Measurements from ENCODE around the gene NTF4.
"Not testable (repeated sequence)": the region's sequence is repeated elsewhere in the genome, so short reads cannot be mapped to it uniquely, and the experiment has no call there.

DNA sequence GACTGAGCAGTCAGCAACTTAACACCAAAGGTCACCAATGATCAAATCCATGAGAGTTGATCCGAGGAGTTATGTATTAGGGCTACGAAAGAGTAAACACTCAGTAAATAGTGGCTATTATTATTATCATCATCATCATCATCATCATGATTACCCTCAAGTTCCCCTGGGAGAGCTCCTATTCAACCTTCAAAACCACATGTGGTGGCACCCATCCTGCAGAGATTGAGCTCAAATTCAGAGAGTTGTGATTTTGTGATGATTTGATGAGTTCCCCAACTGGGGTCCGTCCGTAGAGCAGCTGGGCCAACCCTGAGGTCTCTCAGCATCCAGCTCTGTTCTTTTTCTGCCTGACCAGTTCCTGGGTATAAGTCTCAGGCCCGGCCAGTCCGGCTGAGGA, 39.5 kb downstream of the NTF4 start:
- not testable (repeated sequence) for TF ChIP-seq GATA2 (CRISPR knock-in tag; IDR thresholded peaks at IDR 0.05); REST (IDR thresholded peaks at IDR 0.05; ENCODE audit: low read depth, low read length); USF2 (IDR thresholded peaks at IDR 0.05; ENCODE audit: borderline replicate concordance, low read depth, low read length); RAD21 (IDR thresholded peaks at IDR 0.05; ENCODE audit: low read length); YY1 (IDR thresholded peaks at IDR 0.05; ENCODE audit: low read depth); MAX (IDR thresholded peaks at IDR 0.05; ENCODE audit: low read depth); EZH2phosphoT487 (IDR thresholded peaks at IDR 0.05; ENCODE audit: borderline replicate concordance, low read depth); EP300 (IDR thresholded peaks at IDR 0.05; ENCODE audit: borderline replicate concordance in 1 of 2, low read depth in 1 of 2, low read length in 1 of 2); TAF1 (IDR thresholded peaks at IDR 0.05; ENCODE audit: borderline replicate concordance, low read depth, low read length); RFX5 (IDR thresholded peaks at IDR 0.05; ENCODE audit: low read length); NRF1 (IDR thresholded peaks at IDR 0.05; ENCODE audit: low read depth, low read length)
- TF ChIP-seq, protein P1, sequence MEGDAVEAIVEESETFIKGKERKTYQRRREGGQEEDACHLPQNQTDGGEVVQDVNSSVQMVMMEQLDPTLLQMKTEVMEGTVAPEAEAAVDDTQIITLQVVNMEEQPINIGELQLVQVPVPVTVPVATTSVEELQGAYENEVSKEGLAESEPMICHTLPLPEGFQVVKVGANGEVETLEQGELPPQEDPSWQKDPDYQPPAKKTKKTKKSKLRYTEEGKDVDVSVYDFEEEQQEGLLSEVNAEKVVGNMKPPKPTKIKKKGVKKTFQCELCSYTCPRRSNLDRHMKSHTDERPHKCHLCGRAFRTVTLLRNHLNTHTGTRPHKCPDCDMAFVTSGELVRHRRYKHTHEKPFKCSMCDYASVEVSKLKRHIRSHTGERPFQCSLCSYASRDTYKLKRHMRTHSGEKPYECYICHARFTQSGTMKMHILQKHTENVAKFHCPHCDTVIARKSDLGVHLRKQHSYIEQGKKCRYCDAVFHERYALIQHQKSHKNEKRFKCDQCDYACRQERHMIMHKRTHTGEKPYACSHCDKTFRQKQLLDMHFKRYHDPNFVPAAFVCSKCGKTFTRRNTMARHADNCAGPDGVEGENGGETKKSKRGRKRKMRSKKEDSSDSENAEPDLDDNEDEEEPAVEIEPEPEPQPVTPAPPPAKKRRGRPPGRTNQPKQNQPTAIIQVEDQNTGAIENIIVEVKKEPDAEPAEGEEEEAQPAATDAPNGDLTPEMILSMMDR (IDR thresholded peaks at IDR 0.05): not testable (repeated sequence)

Measured in SK-N-SH (cell line).